A673 (cell line): ENCODE results near the gene SETD1A. TPM values are rescaled to one million over a fixed set of nuclear protein-coding genes. Genes with fewer than 3 reads are reported as not detected.

ENCODE experiments used
- BruUV-seq: library from RNA; stranded (reverse); fragments of 400-500 nt; replicated peaks from 2 replicates; lab custom pipeline; 2021; lab: Mats Ljungman, UMichigan
- CTCF ChIA-PET: fragments of 300-600 bp; sonication (Branson Sonifier 250); formaldehyde crosslinking; loops from one replicate; lab custom pipeline; 2022; ENCODE audit warnings: antibody characterized with exemption; lab: Charles Lee
- POLR2A ChIA-PET: fragments of 300-600 bp; sonication (Branson Sonifier 250); formaldehyde crosslinking; loops from one replicate; lab custom pipeline; 2022; ENCODE audit warnings: antibody characterized with exemption; ENCODE audit not compliant: low non-redundant PET; lab: Charles Lee
- DNase-seq: peaks from one replicate; pipeline ENCODE4 v3.0.0-alpha.2; 2015; ENCODE audit warnings: low spot score
- H3K27ac ChIP-seq: fragments of 200-600 bp; sonication (generic); 2 replicates; pipeline ENCODE4 v1.5.1; 2016; ENCODE audit warnings: mixed run types, low read depth, mild to moderate bottlenecking, mixed read lengths, antibody characterized with exemption, low read length; ENCODE audit not compliant: poor library complexity, severe bottlenecking
- H3K27me3 ChIP-seq: fragments of 200-600 bp; sonication (generic); replicated peaks from 2 replicates; pipeline ENCODE4 v1.6.1; 2017; ENCODE audit warnings: mixed run types, low read depth, mild to moderate bottlenecking, mixed read lengths, antibody characterized with exemption, low read length; ENCODE audit not compliant: insufficient read depth, poor library complexity
- H3K36me3 ChIP-seq: fragments of 200-600 bp; sonication (generic); 2 replicates; pipeline ENCODE4 v1.6.1; 2016; ENCODE audit warnings: mixed run types, mild to moderate bottlenecking, mixed read lengths, antibody characterized with exemption, low read length; ENCODE audit not compliant: insufficient read depth, poor library complexity, severe bottlenecking
- H3K4me1 ChIP-seq: fragments of 200-600 bp; sonication (generic); 2 replicates; pipeline ENCODE4 v1.6.1; 2017; ENCODE audit warnings: mixed run types, mild to moderate bottlenecking, mixed read lengths, antibody characterized with exemption, low read length; ENCODE audit not compliant: insufficient read depth, poor library complexity, severe bottlenecking
- H3K4me3 ChIP-seq: fragments of 200-600 bp; sonication (generic); 2 replicates; pipeline ENCODE4 v1.5.1; 2016; ENCODE audit warnings: low read depth, mixed run types, mild to moderate bottlenecking, mixed read lengths, low read length; ENCODE audit not compliant: poor library complexity, severe bottlenecking
- H3K9me3 ChIP-seq: fragments of 200-600 bp; sonication (generic); 2 replicates; pipeline ENCODE4 v1.6.1; 2016; ENCODE audit warnings: mixed run types, low read depth, mild to moderate bottlenecking, mixed read lengths, antibody characterized with exemption, low read length; ENCODE audit not compliant: poor library complexity, severe bottlenecking
- EZH2 ChIP-seq: fragments of 200-600 bp; sonication (generic); IDR thresholded peaks from 2 replicates; pipeline ENCODE4 v1.6.1; 2017; ENCODE audit warnings: borderline replicate concordance, low read depth, mild to moderate bottlenecking, mixed read lengths, antibody characterized with exemption, low read length; ENCODE audit not compliant: poor library complexity, severe bottlenecking
- intact Hi-C: fragments of 100-400 bp; cut with micrococcal nuclease; formaldehyde crosslinking; loops from one replicate; pipeline ENCODE4 v1.10.0; 2022; ENCODE audit not compliant: unreplicated experiment
- total RNA-seq: library from RNA; stranded (reverse); gene quantifications from 2 replicates; pipeline ENCODE4 v1.2.3, GENCODE V29; 2021
- TF ChIP-seq, protein P1 (sequence below): fragments of 300-800, 200-600 bp; sonication (generic); conservative IDR thresholded peaks from 2 replicates; pipeline ENCODE4 v1.5.1; 2017; ENCODE audit warnings: low read depth, mild to moderate bottlenecking, antibody characterized with exemption, low read length, moderate library complexity, mixed read lengths

The SETD1A gene
- total RNA-seq, 1 experiment from 2014 or later = 31.4 TPM

DNA sequence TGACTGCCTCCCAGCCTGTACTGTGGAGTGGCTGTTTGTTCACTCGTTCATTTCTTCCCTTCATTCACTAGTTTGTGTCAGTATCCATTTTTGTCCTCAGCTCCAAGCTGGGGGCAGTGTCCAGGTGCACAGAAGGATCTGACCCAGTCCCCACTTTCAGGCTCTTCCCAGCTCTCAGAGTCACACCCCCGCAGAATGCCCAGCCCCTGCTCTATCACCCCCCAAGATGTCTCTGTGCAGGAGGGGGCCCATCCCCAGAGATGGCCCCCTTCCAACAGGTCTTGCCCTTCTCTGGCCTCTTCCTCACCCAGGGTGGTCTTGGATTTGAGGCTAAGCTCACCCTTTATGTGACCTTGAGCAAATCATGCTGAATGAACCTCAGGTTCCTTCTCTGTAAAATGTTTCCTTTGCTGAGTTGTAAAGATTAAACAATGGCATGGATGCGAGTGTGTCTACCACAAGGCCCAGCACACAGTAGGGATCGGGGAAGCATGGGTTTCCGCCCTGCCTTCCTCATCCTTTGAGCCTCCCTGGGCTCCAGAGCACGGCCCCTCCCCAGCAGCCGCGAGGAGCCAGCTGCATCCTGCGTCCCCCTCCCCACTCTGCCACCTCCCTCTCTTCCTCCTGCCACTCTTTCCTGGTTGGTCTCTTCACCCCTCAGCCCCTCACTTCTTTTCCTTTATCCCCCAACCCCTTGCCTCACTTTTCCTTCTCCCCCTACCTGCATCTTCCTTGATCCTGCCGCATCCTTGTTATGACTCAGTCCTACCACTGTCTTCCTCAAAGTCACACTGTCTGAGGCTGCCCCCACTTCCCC, 31.4 kb upstream of the SETD1A start:
- Histone ChIP-seq H3K36me3 (peaks cover 14% of the 10 kb centered on the region), H3K27ac (peak overlapping the region; percentile 11), H3K4me3 (no peak overlapping the region), H3K4me1 (peaks cover 11% of the 10 kb centered on the region), H3K27me3 (no peaks in the 10 kb centered on the region), H3K9me3 (no peaks in the 10 kb centered on the region)
- no TSS peak for BruUV-seq
- ChIA-PET CTCF (no interaction called here), POLR2A (no interaction called here)
- DNase-seq = no peak
- intact Hi-C loops = no loop called here
- TF ChIP-seq, protein P1, sequence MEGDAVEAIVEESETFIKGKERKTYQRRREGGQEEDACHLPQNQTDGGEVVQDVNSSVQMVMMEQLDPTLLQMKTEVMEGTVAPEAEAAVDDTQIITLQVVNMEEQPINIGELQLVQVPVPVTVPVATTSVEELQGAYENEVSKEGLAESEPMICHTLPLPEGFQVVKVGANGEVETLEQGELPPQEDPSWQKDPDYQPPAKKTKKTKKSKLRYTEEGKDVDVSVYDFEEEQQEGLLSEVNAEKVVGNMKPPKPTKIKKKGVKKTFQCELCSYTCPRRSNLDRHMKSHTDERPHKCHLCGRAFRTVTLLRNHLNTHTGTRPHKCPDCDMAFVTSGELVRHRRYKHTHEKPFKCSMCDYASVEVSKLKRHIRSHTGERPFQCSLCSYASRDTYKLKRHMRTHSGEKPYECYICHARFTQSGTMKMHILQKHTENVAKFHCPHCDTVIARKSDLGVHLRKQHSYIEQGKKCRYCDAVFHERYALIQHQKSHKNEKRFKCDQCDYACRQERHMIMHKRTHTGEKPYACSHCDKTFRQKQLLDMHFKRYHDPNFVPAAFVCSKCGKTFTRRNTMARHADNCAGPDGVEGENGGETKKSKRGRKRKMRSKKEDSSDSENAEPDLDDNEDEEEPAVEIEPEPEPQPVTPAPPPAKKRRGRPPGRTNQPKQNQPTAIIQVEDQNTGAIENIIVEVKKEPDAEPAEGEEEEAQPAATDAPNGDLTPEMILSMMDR = no peak
- TF ChIP-seq EZH2 = no peak

DNA sequence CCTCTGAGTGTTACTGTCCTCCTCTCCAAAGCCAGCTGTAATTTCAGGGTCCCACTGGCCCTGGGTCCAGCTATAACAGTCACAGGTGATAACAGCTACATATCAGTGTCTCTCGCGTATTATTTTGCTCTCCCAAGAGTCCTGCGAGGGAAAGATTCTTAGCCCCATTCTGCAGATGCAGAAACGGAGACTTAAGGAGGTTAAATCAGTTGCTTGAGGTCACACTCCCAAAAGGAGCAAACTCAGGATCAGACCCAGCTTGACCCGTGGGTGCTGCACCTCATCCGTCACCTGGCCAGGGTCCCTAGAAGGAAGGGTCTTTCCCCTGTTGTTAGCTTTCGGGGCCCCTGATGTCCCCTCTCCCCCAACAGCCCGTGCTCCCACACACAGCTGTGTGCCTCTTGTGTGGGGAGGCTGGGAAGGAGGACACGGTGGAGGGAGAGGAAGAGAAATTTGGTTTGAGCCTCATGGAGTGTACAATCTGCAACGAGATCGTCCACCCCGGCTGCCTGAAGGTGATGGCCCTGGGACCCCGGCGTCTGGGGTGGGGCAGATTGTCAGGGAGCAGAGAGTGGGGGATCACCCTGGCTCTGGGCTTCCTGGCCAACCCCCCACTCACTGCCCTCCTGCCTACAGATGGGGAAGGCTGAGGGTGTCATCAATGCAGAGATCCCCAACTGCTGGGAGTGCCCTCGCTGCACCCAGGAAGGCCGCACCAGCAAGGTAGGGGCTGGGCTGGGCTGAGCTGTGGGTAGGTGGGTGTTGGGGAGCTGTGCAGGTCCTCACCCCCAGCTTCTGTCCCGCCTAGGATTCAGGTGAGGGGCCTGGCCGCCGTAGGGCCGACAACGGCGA, 30.4 kb upstream of the SETD1A start:
- Histone ChIP-seq H3K4me3 (no peak overlapping the region), H3K27ac (peak overlapping the region; percentile 11), H3K9me3 (no peaks in the 10 kb centered on the region), H3K27me3 (no peaks in the 10 kb centered on the region), H3K36me3 (peaks cover 23% of the 10 kb centered on the region), H3K4me1 (peaks cover 11% of the 10 kb centered on the region)
- no peak for DNase-seq
- TF ChIP-seq, protein P1 = no peak
- TF ChIP-seq EZH2 = no peak
- POLR2A ChIA-PET = no interaction called here
- CTCF ChIA-PET = interaction anchor here (0.6 to 0.8 kb wide), 2 partner anchors 14 to 545 kb away, joined by 3 to 4 read pairs; partner anchors contain the start of gene TGFB1I1
- no TSS peak for BruUV-seq
- intact Hi-C loops = no loop called here

DNA sequence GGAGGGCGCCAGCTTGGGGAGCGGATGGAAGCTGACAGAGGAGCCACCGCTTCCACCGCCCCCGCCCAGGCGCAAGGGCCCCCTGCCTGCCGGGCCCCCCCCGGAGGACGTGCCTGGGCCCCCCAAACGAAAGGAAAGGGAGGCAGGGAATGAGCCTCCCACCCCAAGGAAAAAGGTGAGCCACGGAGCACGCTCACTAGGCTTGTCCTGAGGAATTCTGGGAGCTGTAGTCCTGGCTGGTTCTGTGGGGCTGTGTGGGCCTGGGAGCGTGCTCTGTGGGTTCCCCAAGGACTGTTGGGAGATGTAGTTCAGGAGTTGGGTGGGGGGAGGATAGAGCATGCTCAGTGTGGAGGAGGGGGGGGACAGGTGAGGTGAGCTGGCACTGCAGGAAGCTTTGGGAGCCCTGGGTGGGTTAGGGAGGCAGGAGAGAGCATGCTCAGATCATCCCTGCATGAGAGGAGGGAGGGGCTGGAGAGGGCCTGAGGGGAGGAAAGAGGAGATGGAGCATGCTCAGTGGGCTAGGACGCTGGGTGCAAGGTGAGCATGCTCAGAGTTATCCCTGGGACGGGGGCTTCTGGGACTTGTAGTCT, 29.7 kb upstream of the SETD1A start:
- H3K27ac ChIP-seq = no peak overlapping the region
- H3K4me3 ChIP-seq = no peak overlapping the region
- peaks cover 29% of the 10 kb centered on the region for H3K36me3 ChIP-seq
- CTCF ChIA-PET = interaction anchor here (0.6 to 0.8 kb wide), 2 partner anchors 14 to 544 kb away, joined by 3 to 4 read pairs; partner anchors contain the start of gene TGFB1I1
- BruUV-seq = no TSS peak
- intact Hi-C loops = no loop called here
- H3K9me3 ChIP-seq = no peaks in the 10 kb centered on the region
- POLR2A ChIA-PET = interaction anchor here (0.5 kb wide), 1 partner anchor 8 kb away, joined by 21 read pairs; no protein-coding TSS in a partner anchor
- no peak for TF ChIP-seq EZH2
- TF ChIP-seq, protein P1 = no peak
- no peaks in the 10 kb centered on the region for H3K27me3 ChIP-seq
- H3K4me1 ChIP-seq = peaks cover 11% of the 10 kb centered on the region
- peak; percentile 87 for DNase-seq
